Neural crest cell (in vitro differentiated cells): ENCODE data around the gene CFDP1. TPM values are rescaled to one million over a fixed set of nuclear protein-coding genes. Genes with fewer than 3 reads are reported as not detected.

Experiments used
- DNase-seq: peaks from one replicate; pipeline ENCODE4 v3.0.0; 2021; ENCODE audit warnings: low read depth, mixed read lengths, low spot score
- H3K27ac Mint-ChIP-seq: one replicate; pipeline ENCODE4 v1.8.0; 2021; ENCODE audit warnings: mild to moderate bottlenecking, mixed read lengths; ENCODE audit not compliant: unreplicated experiment
- H3K27me3 Mint-ChIP-seq: 2 replicates; pipeline ENCODE4 v1.8.0; 2021; ENCODE audit warnings: low read depth, mild to moderate bottlenecking, mixed read lengths
- H3K36me3 Mint-ChIP-seq: 2 replicates; pipeline ENCODE4 v1.8.0; 2021; ENCODE audit warnings: low read depth, mild to moderate bottlenecking, mixed read lengths
- H3K4me1 Mint-ChIP-seq: 2 replicates; pipeline ENCODE4 v1.8.0; 2021; ENCODE audit warnings: mixed read lengths
- H3K4me3 Mint-ChIP-seq: one replicate; pipeline ENCODE4 v1.8.0; 2021; ENCODE audit warnings: mild to moderate bottlenecking, mixed read lengths
- H3K9me3 Mint-ChIP-seq: 2 replicates; pipeline ENCODE4 v1.8.0; 2021; ENCODE audit warnings: mixed read lengths
- CTCF ChIP-seq: fragments of 200-600 bp; sonication (generic); conservative IDR thresholded peaks from 2 replicates; pipeline ENCODE4 v1.5.0; 2021; ENCODE audit warnings: antibody characterized with exemption, mild to moderate bottlenecking
- total RNA-seq: library from RNA; stranded (reverse); gene quantifications from 2 replicates; pipeline ENCODE4 v1.2.1, GENCODE V29; 2021

Gene CFDP1
- total RNA-seq, 1 donor from 2014 or later, result 99.8 TPM

- no peak for DNase-seq
- no peaks in the 10 kb centered on the region for H3K36me3 Mint-ChIP-seq
- no peak for TF ChIP-seq CTCF
- H3K9me3 Mint-ChIP-seq, result no peaks in the 10 kb centered on the region
- H3K27ac Mint-ChIP-seq, result no peak overlapping the region
- peaks cover 71% of the 10 kb centered on the region for H3K4me1 Mint-ChIP-seq
- H3K27me3 Mint-ChIP-seq, result peaks cover 7% of the 10 kb centered on the region
- peak overlapping the region; percentile 78 for H3K4me3 Mint-ChIP-seq
Measured at GRCh38 chr16:75247249-75247648, 186.1 kb downstream of the CFDP1 start.

GRCh38 chr16:75246504-75247205 lies 186.6 kb downstream of the CFDP1 start:
- H3K4me1 Mint-ChIP-seq, result peaks cover 65% of the 10 kb centered on the region
- no peak for DNase-seq

GRCh38 chr16:75244844-75245758 lies 188.2 kb downstream of the CFDP1 start:
- Mint-ChIP-seq H3K27me3 (peaks cover 2% of the 10 kb centered on the region), H3K4me3 (peak overlapping the region; percentile 69), H3K27ac (peak overlapping the region; percentile 94), H3K36me3 (no peaks in the 10 kb centered on the region), H3K4me1 (peaks cover 71% of the 10 kb centered on the region), H3K9me3 (no peaks in the 10 kb centered on the region)
- no peak for DNase-seq
- no peak for TF ChIP-seq CTCF

More at GRCh38 chr16:75246504-75247205, 186.6 kb downstream of the CFDP1 start:
- H3K27ac Mint-ChIP-seq, result peak overlapping the region; percentile 95
- H3K4me3 Mint-ChIP-seq, result peak overlapping the region; percentile 78
- no peak for TF ChIP-seq CTCF
- peaks cover 7% of the 10 kb centered on the region for H3K27me3 Mint-ChIP-seq
- no peaks in the 10 kb centered on the region for H3K9me3 Mint-ChIP-seq
- no peaks in the 10 kb centered on the region for H3K36me3 Mint-ChIP-seq

GRCh38 chr16:75244225-75244809 lies 189.0 kb downstream of the CFDP1 start:
- peak overlapping the region; percentile 94 for H3K27ac Mint-ChIP-seq
- no peak for TF ChIP-seq CTCF
- no peak for DNase-seq
- H3K27me3 Mint-ChIP-seq, result no peaks in the 10 kb centered on the region
- H3K36me3 Mint-ChIP-seq, result no peaks in the 10 kb centered on the region
- peak overlapping the region; percentile 69 for H3K4me3 Mint-ChIP-seq
- peaks cover 70% of the 10 kb centered on the region for H3K4me1 Mint-ChIP-seq
- H3K9me3 Mint-ChIP-seq, result no peaks in the 10 kb centered on the region

Other genes with a start within 250 kb of the CFDP1 start
- gene CTRB2, start 226.3 kb downstream of the CFDP1 start, total RNA-seq, result not detected in 2 replicates
- not detected in 2 replicates for gene CTRB1, start 214.5 kb downstream of the CFDP1 start, total RNA-seq
- gene BCAR1, start 181.9 kb downstream of the CFDP1 start, total RNA-seq, result 63.8 and 64.0 TPM in 2 replicates
- gene TMEM170A, start 31.2 kb upstream of the CFDP1 start, total RNA-seq, result 50.5 and 56.4 TPM in 2 replicates
- gene CHST6, start 61.9 kb upstream of the CFDP1 start, total RNA-seq, result 22.4 and 23.1 TPM in 2 replicates
- 1.3 and 1.5 TPM in 2 replicates for gene CHST5, start 102.6 kb upstream of the CFDP1 start, total RNA-seq
- gene TMEM231, start 122.7 kb upstream of the CFDP1 start, total RNA-seq, result 25.8 and 27.5 TPM in 2 replicates
- 83.0 and 87.0 TPM in 2 replicates for gene GABARAPL2, start 132.9 kb upstream of the CFDP1 start, total RNA-seq
- 78.7 and 82.6 TPM in 2 replicates for gene ADAT1, start 189.8 kb upstream of the CFDP1 start, total RNA-seq
- gene KARS1, start 214.2 kb upstream of the CFDP1 start, total RNA-seq, result 161 and 164 TPM in 2 replicates
- gene TERF2IP, start 214.3 kb upstream of the CFDP1 start, total RNA-seq, result 47.2 and 50.2 TPM in 2 replicates
- not detected in 2 replicates for gene CPHXL2, start 243.5 kb upstream of the CFDP1 start, total RNA-seq